Measurements from ENCODE around the gene HEATR1. TPM values are rescaled to one million over a fixed set of nuclear protein-coding genes. Genes with fewer than 3 reads are reported as not detected.

Gene HEATR1
- total RNA-seq, 4 donors from 2014 or later, result 23.0 to 37.5 (median 25.5) TPM

GRCh38 chr1:236636017-236636416 is 31.7 kb upstream of the HEATR1 start:
- no peaks in the 10 kb centered on the region for H3K36me3 ChIP-seq
- no peak for TF ChIP-seq CTCF (IDR thresholded peaks at IDR 0.05)
- no peak for TF ChIP-seq POLR2A (IDR thresholded peaks at IDR 0.05)
- H3K27ac ChIP-seq, result no peak overlapping the region
- WGBS, 2 donors, result 63 to 66% methylated on average over 7 of the region's 7 CpGs
- no peak for DNase-seq
- no peak overlapping the region for H3K4me3 ChIP-seq (replicated peaks in 1 of 3)
- H3K4me1 ChIP-seq, result no peaks in the 10 kb centered on the region
- H3K9me3 ChIP-seq, result no peaks in the 10 kb centered on the region
- H3K27me3 ChIP-seq, result no peaks in the 10 kb centered on the region
- intact Hi-C loops (cut with DNase I), result no loop called here

- no peaks in the 10 kb centered on the region for H3K27me3 ChIP-seq
- no peaks in the 10 kb centered on the region for H3K4me1 ChIP-seq
- TF ChIP-seq CTCF (IDR thresholded peaks at IDR 0.05), result no peak
- H3K9me3 ChIP-seq, result no peaks in the 10 kb centered on the region
- no peak overlapping the region for H3K4me3 ChIP-seq (replicated peaks in 1 of 3)
- intact Hi-C loops (cut with DNase I), result no loop called here
- H3K36me3 ChIP-seq, result no peaks in the 10 kb centered on the region
- 73 to 76% methylated on average over 2 of the region's 2 CpGs for WGBS, 2 donors
- H3K27ac ChIP-seq, result no peak overlapping the region
- DNase-seq, result no peak
Observed at GRCh38 chr1:236627727-236628408, 23.6 kb upstream of the HEATR1 start.

GRCh38 chr1:236623371-236624166 is 19.3 kb upstream of the HEATR1 start:
- 69 to 71% methylated on average over 4 of the region's 4 CpGs for WGBS, 2 donors
- H3K4me3 ChIP-seq (replicated peaks in 1 of 3), result no peak overlapping the region
- TF ChIP-seq CTCF (IDR thresholded peaks at IDR 0.05) (no peak), POLR2A (IDR thresholded peaks at IDR 0.05) (no peak)
- H3K9me3 ChIP-seq, result no peaks in the 10 kb centered on the region
- no peaks in the 10 kb centered on the region for H3K27me3 ChIP-seq
- intact Hi-C loops (cut with DNase I), result no loop called here
- no peak for DNase-seq
- no peak overlapping the region for H3K27ac ChIP-seq
- no peaks in the 10 kb centered on the region for H3K36me3 ChIP-seq
- no peaks in the 10 kb centered on the region for H3K4me1 ChIP-seq

GRCh38 chr1:236622407-236622806 is 18.1 kb upstream of the HEATR1 start:
- no peak for DNase-seq
- Histone ChIP-seq H3K27me3 (no peaks in the 10 kb centered on the region), H3K9me3 (no peaks in the 10 kb centered on the region), H3K27ac (no peak overlapping the region), H3K36me3 (no peaks in the 10 kb centered on the region), H3K4me3 (replicated peaks in 1 of 3) (no peak overlapping the region), H3K4me1 (no peaks in the 10 kb centered on the region)
- no peak for TF ChIP-seq CTCF (IDR thresholded peaks at IDR 0.05)
- TF ChIP-seq POLR2A (IDR thresholded peaks at IDR 0.05), result no peak
- 45 to 54% methylated on average over 3 of the region's 3 CpGs for WGBS, 2 donors
- intact Hi-C loops (cut with DNase I), result no loop called here

- Histone ChIP-seq H3K9me3 (no peaks in the 10 kb centered on the region), H3K36me3 (no peaks in the 10 kb centered on the region), H3K27me3 (no peaks in the 10 kb centered on the region), H3K4me3 (replicated peaks in 1 of 3) (no peak overlapping the region), H3K4me1 (no peaks in the 10 kb centered on the region), H3K27ac (no peak overlapping the region)
- intact Hi-C loops (cut with DNase I), result no loop called here
- DNase-seq, result no peak
- 74 to 77% methylated on average over 6 of the region's 6 CpGs for WGBS, 2 donors
- TF ChIP-seq CTCF (IDR thresholded peaks at IDR 0.05) (no peak), POLR2A (IDR thresholded peaks at IDR 0.05) (no peak)
Observed at GRCh38 chr1:236619398-236619797, 15.1 kb upstream of the HEATR1 start.

Data from thyroid gland (tissue), 4 donors.